Left kidney (tissue), 2 donors: ENCODE results near the gene LIPA. TPM values are rescaled to one million over a fixed set of nuclear protein-coding genes. Genes with fewer than 3 reads are reported as not detected.
"Not testable (repeated sequence)": the region's sequence is repeated elsewhere in the genome, so short reads cannot be mapped to it uniquely, and the experiment has no call there.

Experiments
- DNase-seq: peaks from one replicate; pipeline ENCODE4 v3.0.0-alpha.2; 2013
- polyA plus RNA-seq: library from polyadenylated mRNA; unstranded; fragments of 120-200 nt; gene quantifications from one replicate; pipeline ENCODE4 v1.2.1, GENCODE V29; 2013; ENCODE audit not compliant: insufficient read length

The LIPA gene
- polyA plus RNA-seq, 1 donor: 56.0 TPM

- no peak for DNase-seq
Observed at GRCh38 chr10:89273680-89274079, 22.1 kb upstream of the LIPA start.

- no peak for DNase-seq
Observed at GRCh38 chr10:89271532-89271931, 20.0 kb upstream of the LIPA start.

- no peak for DNase-seq
Observed at GRCh38 chr10:89270153-89270483, 18.5 kb upstream of the LIPA start.

- no peak for DNase-seq
Observed at GRCh38 chr10:89269433-89270152, 18.0 kb upstream of the LIPA start.

- no peak for DNase-seq
Observed at GRCh38 chr10:89266721-89267453, 15.3 kb upstream of the LIPA start.

GRCh38 chr10:89263531-89263930 is 12.0 kb upstream of the LIPA start:
- DNase-seq: no peak

GRCh38 chr10:89263091-89263490 is 11.5 kb upstream of the LIPA start:
- no peak for DNase-seq

GRCh38 chr10:89262086-89263051 is 10.8 kb upstream of the LIPA start:
- DNase-seq: no peak

GRCh38 chr10:89258881-89259280 is 7.3 kb upstream of the LIPA start:
- no peak for DNase-seq

- no peak for DNase-seq
Observed at GRCh38 chr10:89257581-89257980, 6.0 kb upstream of the LIPA start.

GRCh38 chr10:89256962-89257361 is 5.4 kb upstream of the LIPA start:
- no peak for DNase-seq

- DNase-seq: no peak
Observed at GRCh38 chr10:89256340-89256739, 4.8 kb upstream of the LIPA start.

- DNase-seq: no peak
Observed at GRCh38 chr10:89255793-89256192, 4.2 kb upstream of the LIPA start.

GRCh38 chr10:89255091-89255579 is 3.6 kb upstream of the LIPA start:
- DNase-seq: not testable (repeated sequence)

- DNase-seq: no peak
Observed at GRCh38 chr10:89252225-89252585, 630 bp upstream of the LIPA start.

- no peak for DNase-seq
Observed at GRCh38 chr10:89250865-89251408, 638 bp downstream of the LIPA start.

GRCh38 chr10:89248990-89249389 is 2.6 kb downstream of the LIPA start:
- DNase-seq: no peak

GRCh38 chr10:89247623-89248022 is 4.0 kb downstream of the LIPA start:
- DNase-seq: not testable (repeated sequence)

GRCh38 chr10:89245802-89246201 is 5.8 kb downstream of the LIPA start:
- no peak for DNase-seq

GRCh38 chr10:89242840-89243568 is 8.6 kb downstream of the LIPA start:
- DNase-seq: no peak

- no peak for DNase-seq
Observed at GRCh38 chr10:89242345-89242684, 9.3 kb downstream of the LIPA start.
